ENCODE measurements around the gene GALNT17.
"Not testable (repeated sequence)": the region's sequence is repeated elsewhere in the genome, so short reads cannot be mapped to it uniquely, and the experiment has no call there.

Gene GALNT17

DNA sequence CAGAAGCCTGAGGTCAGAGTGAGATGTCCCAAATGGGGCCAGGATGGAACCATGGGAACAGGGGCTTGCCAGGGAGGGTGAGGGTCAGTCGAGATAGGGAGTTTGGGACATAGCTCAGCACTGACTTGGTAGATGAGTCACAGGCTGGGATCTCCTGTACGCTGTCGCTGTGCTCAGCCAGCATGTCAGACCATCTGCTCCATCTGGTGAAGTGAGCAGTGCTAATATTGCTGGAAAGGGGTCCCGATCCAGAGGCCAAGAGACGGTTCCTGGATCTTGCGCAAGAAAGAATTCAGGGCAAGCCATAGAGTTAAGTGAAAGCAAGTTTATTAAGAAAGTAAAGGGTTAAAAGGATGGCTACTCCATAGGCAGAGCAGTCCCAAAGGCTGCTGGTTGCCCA is 505.6 kb downstream of the GALNT17 start:
- no peak overlapping the region for H3K9ac ChIP-seq (ENCODE audit: low read depth, low read length)
- no peak overlapping the region for H3K27ac ChIP-seq (ENCODE audit: low read length)
- H3K4me3 ChIP-seq (ENCODE audit: low read depth in 1 of 2, low read length in 2 of 2): no peak overlapping the region
- no peaks in the 10 kb centered on the region for H3K36me3 ChIP-seq (ENCODE audit: insufficient read depth, low read length)
- no peaks in the 10 kb centered on the region for H3K79me2 ChIP-seq (ENCODE audit: insufficient read depth, low read length)
- H2AFZ ChIP-seq (ENCODE audit: low read depth, low read length): no peak overlapping the region
- no peaks in the 10 kb centered on the region for H3K9me3 ChIP-seq (ENCODE audit: insufficient read depth, low read length, severe bottlenecking)
- peaks cover 8% of the 10 kb centered on the region for H3K27me3 ChIP-seq (ENCODE audit: insufficient read depth, low read length, poor library complexity)
- TF ChIP-seq, protein P1, sequence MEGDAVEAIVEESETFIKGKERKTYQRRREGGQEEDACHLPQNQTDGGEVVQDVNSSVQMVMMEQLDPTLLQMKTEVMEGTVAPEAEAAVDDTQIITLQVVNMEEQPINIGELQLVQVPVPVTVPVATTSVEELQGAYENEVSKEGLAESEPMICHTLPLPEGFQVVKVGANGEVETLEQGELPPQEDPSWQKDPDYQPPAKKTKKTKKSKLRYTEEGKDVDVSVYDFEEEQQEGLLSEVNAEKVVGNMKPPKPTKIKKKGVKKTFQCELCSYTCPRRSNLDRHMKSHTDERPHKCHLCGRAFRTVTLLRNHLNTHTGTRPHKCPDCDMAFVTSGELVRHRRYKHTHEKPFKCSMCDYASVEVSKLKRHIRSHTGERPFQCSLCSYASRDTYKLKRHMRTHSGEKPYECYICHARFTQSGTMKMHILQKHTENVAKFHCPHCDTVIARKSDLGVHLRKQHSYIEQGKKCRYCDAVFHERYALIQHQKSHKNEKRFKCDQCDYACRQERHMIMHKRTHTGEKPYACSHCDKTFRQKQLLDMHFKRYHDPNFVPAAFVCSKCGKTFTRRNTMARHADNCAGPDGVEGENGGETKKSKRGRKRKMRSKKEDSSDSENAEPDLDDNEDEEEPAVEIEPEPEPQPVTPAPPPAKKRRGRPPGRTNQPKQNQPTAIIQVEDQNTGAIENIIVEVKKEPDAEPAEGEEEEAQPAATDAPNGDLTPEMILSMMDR (IDR thresholded peaks at IDR 0.05; ENCODE audit: borderline replicate concordance, extremely low read depth, low read length, poor library complexity, severe bottlenecking): no peak
- TF ChIP-seq EZH2 (IDR thresholded peaks at IDR 0.05; ENCODE audit: borderline replicate concordance, low read depth, low read length, severe bottlenecking): no peak
- no peak overlapping the region for H3K4me2 ChIP-seq (ENCODE audit: insufficient read depth, low read length)
- no peaks in the 10 kb centered on the region for H3K4me1 ChIP-seq (ENCODE audit: insufficient read depth, low read length)
- H4K20me1 ChIP-seq (ENCODE audit: insufficient read depth, low read length): no peaks in the 10 kb centered on the region
- ATAC-seq (ENCODE audit: insufficient read depth, low read depth) (no peak), DNase-seq (no peak)

DNA sequence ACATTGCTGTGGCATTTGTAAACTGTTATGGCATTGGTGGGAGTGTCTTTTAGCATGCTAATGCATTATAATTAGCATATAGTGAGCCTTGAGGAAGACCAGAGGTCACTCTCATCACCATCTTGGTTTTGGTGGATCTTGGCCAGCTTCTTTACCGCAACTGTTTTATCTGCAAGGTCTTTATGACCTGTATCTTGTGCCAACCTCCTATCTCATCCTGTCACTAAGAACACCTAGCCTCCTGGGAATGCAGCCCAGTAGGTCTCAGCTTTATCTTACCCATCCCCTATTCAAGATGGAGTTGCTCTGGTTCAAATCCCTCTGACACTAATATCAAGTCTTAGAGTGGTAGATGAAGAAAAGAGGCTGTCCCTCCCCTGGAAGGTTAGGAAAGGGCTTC is 506.2 kb downstream of the GALNT17 start:
- Histone ChIP-seq H3K9ac (ENCODE audit: low read depth, low read length) (no peak overlapping the region), H3K27me3 (ENCODE audit: insufficient read depth, low read length, poor library complexity) (peaks cover 8% of the 10 kb centered on the region), H3K4me2 (ENCODE audit: insufficient read depth, low read length) (no peak overlapping the region), H3K4me1 (ENCODE audit: insufficient read depth, low read length) (no peaks in the 10 kb centered on the region), H3K9me3 (ENCODE audit: insufficient read depth, low read length, severe bottlenecking) (no peaks in the 10 kb centered on the region), H3K79me2 (ENCODE audit: insufficient read depth, low read length) (no peaks in the 10 kb centered on the region), H4K20me1 (ENCODE audit: insufficient read depth, low read length) (no peaks in the 10 kb centered on the region), H2AFZ (ENCODE audit: low read depth, low read length) (no peak overlapping the region), H3K27ac (ENCODE audit: low read length) (no peak overlapping the region), H3K36me3 (ENCODE audit: insufficient read depth, low read length) (no peaks in the 10 kb centered on the region), H3K4me3 (ENCODE audit: low read depth in 1 of 2, low read length in 2 of 2) (no peak overlapping the region)
- DNase-seq (no peak), ATAC-seq (ENCODE audit: insufficient read depth, low read depth) (no peak)
- TF ChIP-seq EZH2 (IDR thresholded peaks at IDR 0.05; ENCODE audit: borderline replicate concordance, low read depth, low read length, severe bottlenecking): no peak
- TF ChIP-seq, protein P1 (IDR thresholded peaks at IDR 0.05; ENCODE audit: borderline replicate concordance, extremely low read depth, low read length, poor library complexity, severe bottlenecking): no peak

DNA sequence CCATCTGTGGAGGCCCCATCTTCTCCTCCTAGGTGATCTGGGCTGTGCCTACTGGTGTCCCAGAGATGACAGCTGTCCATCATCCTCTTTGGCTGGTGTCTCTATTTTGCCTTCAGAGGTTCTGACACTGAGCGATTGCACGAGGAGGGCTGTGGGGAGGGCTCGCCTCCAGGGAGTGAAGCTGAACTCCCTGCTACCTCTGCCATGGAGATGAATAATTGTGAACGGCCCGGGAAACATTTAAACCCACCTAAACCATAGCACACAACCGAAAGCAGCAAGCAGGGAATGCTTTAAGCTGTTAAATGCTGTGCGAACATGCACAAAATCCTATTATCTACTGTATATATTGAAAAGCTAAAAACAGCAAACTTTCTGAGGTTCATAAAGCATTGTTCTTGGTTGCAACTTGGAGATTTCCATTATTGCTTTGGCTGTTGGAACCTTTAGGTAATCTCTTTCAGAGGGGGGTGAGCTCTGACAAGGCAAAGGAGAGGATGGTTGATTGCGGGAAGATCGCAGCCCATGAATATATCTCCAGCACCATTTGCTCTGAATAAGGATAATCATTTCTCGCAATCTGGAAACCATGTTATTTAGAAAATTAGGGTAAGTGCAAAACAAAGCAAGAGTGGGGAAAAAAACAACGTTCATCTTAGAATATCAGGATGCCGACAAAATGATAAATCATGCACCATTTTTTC is 507.6 kb downstream of the GALNT17 start:
- Histone ChIP-seq H3K36me3 (ENCODE audit: insufficient read depth, low read length) (no peaks in the 10 kb centered on the region), H3K9me3 (ENCODE audit: insufficient read depth, low read length, severe bottlenecking) (no peaks in the 10 kb centered on the region), H3K4me1 (ENCODE audit: insufficient read depth, low read length) (no peaks in the 10 kb centered on the region), H3K27ac (ENCODE audit: low read length) (no peak overlapping the region), H2AFZ (ENCODE audit: low read depth, low read length) (no peak overlapping the region), H3K79me2 (ENCODE audit: insufficient read depth, low read length) (no peaks in the 10 kb centered on the region), H4K20me1 (ENCODE audit: insufficient read depth, low read length) (no peaks in the 10 kb centered on the region), H3K4me3 (ENCODE audit: low read depth in 1 of 2, low read length in 2 of 2) (no peak overlapping the region), H3K27me3 (ENCODE audit: insufficient read depth, low read length, poor library complexity) (peaks cover 8% of the 10 kb centered on the region), H3K9ac (ENCODE audit: low read depth, low read length) (no peak overlapping the region), H3K4me2 (ENCODE audit: insufficient read depth, low read length) (no peak overlapping the region)
- DNase-seq (no peak), ATAC-seq (ENCODE audit: insufficient read depth, low read depth) (no peak)
- TF ChIP-seq, protein P1 (IDR thresholded peaks at IDR 0.05; ENCODE audit: borderline replicate concordance, extremely low read depth, low read length, poor library complexity, severe bottlenecking): no peak
- TF ChIP-seq EZH2 (IDR thresholded peaks at IDR 0.05; ENCODE audit: borderline replicate concordance, low read depth, low read length, severe bottlenecking): no peak

DNA sequence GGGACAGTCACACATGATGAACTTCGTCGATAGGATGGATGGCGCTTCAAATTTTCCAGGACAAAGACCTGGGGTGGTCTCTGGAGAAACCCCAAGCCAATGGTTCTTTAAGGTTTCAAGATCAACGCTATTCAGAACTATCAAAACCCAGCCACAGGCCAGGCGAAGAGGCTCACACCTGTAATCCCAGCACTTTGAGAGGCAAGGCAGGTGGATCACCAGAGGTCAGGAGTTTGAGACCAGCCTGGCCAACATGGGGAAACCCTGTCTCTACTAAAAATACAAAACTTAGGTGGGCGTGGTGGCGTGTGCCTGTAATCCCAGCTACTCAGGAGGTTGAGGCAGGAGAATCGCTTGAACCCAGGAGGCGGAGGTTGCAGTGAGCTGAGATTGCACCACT is 511.1 kb downstream of the GALNT17 start:
- H3K4me1 ChIP-seq (ENCODE audit: insufficient read depth, low read length); H4K20me1 ChIP-seq (ENCODE audit: insufficient read depth, low read length); H3K4me2 ChIP-seq (ENCODE audit: insufficient read depth, low read length); H3K27ac ChIP-seq (ENCODE audit: low read length); H2AFZ ChIP-seq (ENCODE audit: low read depth, low read length); H3K9me3 ChIP-seq (ENCODE audit: insufficient read depth, low read length, severe bottlenecking); H3K4me3 ChIP-seq (ENCODE audit: low read depth in 1 of 2, low read length in 2 of 2); DNase-seq; H3K27me3 ChIP-seq (ENCODE audit: insufficient read depth, low read length, poor library complexity); H3K36me3 ChIP-seq (ENCODE audit: insufficient read depth, low read length); H3K9ac ChIP-seq (ENCODE audit: low read depth, low read length); H3K79me2 ChIP-seq (ENCODE audit: insufficient read depth, low read length); ATAC-seq (ENCODE audit: insufficient read depth, low read depth): not testable (repeated sequence)

All from DND-41 (cell line).